GM18861 (cell line): ENCODE data around the gene CREBBP.

Experiments
- ATAC-seq: cut with Tn5 transposase; IDR thresholded peaks from one replicate; pipeline ENCODE4 v1.9.1; 2021; ENCODE audit not compliant: unreplicated experiment

CREBBP gene

GRCh38 chr16:3769013-3769412, 111.5 kb downstream of the CREBBP start:
- ATAC-seq = no peak

GRCh38 chr16:3767333-3767986, 113.1 kb downstream of the CREBBP start:
- ATAC-seq = no peak

- no peak for ATAC-seq
These were observed 114.3 kb downstream of the CREBBP start for GRCh38 chr16:3766177-3766576.

GRCh38 chr16:3764409-3764808, 116.1 kb downstream of the CREBBP start:
- ATAC-seq = no peak

GRCh38 chr16:3762107-3762750, 118.3 kb downstream of the CREBBP start:
- ATAC-seq = no peak

GRCh38 chr16:3761375-3762106, 119.0 kb downstream of the CREBBP start:
- ATAC-seq = no peak

GRCh38 chr16:3760518-3760917, 120.0 kb downstream of the CREBBP start:
- ATAC-seq = no peak

GRCh38 chr16:3759736-3760135, 120.8 kb downstream of the CREBBP start:
- ATAC-seq = no peak

- no peak for ATAC-seq
These were observed 124.4 kb downstream of the CREBBP start for GRCh38 chr16:3756113-3756512.

- ATAC-seq = no peak
These were observed 125.3 kb downstream of the CREBBP start for GRCh38 chr16:3755249-3755648.

GRCh38 chr16:3754772-3755171, 125.7 kb downstream of the CREBBP start:
- no peak for ATAC-seq

GRCh38 chr16:3754081-3754703, 126.3 kb downstream of the CREBBP start:
- ATAC-seq = no peak

GRCh38 chr16:3752984-3753383, 127.5 kb downstream of the CREBBP start:
- ATAC-seq = no peak

GRCh38 chr16:3751878-3752277, 128.6 kb downstream of the CREBBP start:
- ATAC-seq = no peak

- no peak for ATAC-seq
These were observed 132.2 kb downstream of the CREBBP start for GRCh38 chr16:3748307-3748706.

GRCh38 chr16:3745751-3746355, 134.7 kb downstream of the CREBBP start:
- ATAC-seq = no peak

GRCh38 chr16:3744018-3744417, 136.5 kb downstream of the CREBBP start:
- no peak for ATAC-seq

GRCh38 chr16:3740934-3741333, 139.6 kb downstream of the CREBBP start:
- ATAC-seq = no peak

GRCh38 chr16:3740186-3740585, 140.3 kb downstream of the CREBBP start:
- ATAC-seq = no peak

GRCh38 chr16:3739636-3740035, 140.9 kb downstream of the CREBBP start:
- ATAC-seq = no peak

GRCh38 chr16:3738541-3738940, 142.0 kb downstream of the CREBBP start:
- ATAC-seq = no peak
